K562 (cell line): ENCODE data around the gene CELA3A. TPM values are rescaled to one million over a fixed set of nuclear protein-coding genes. Genes with fewer than 3 reads are reported as not detected.

Source experiments
- CTBP1 ChIP-seq: fragments of 450-650 bp; IDR thresholded peaks from 2 replicates; pipeline ENCODE4 v1.6.1; 2016; ENCODE audit warnings: borderline replicate concordance
- ELF4 ChIP-seq: fragments of 450-650 bp; formaldehyde crosslinking; IDR thresholded peaks from 2 replicates; pipeline ENCODE4 v1.4.0; 2022; ENCODE audit warnings: missing genetic modification characterization
- HDAC3 ChIP-seq: fragments of 450-650 bp; IDR thresholded peaks from 2 replicates; pipeline ENCODE4 v1.6.1; 2018; ENCODE audit warnings: borderline replicate concordance, mild to moderate bottlenecking, moderate library complexity; ENCODE audit not compliant: partially characterized antibody
- IRF9 ChIP-seq: fragments of 450-650 bp; IDR thresholded peaks from 2 replicates; pipeline ENCODE4 v1.6.1; 2016; ENCODE audit warnings: missing biosample characterization, missing genetic modification characterization
- KDM4B ChIP-seq, 2 experiments: fragments of 450-650 bp in 1 of 2; sonication (generic) in 1 of 2; IDR thresholded peaks; 2 replicates each; pipeline ENCODE4 v1.6.1; 2016 to 2017; ENCODE audit warnings: borderline replicate concordance in 2 of 2, antibody characterized with exemption in 1 of 2, low read depth in 1 of 2, mild to moderate bottlenecking in 1 of 2
- NFIC ChIP-seq: fragments of 450-650 bp; IDR thresholded peaks from 2 replicates; pipeline ENCODE4 v1.6.1; 2017; ENCODE audit warnings: mild to moderate bottlenecking, inconsistent platforms
- NR2C2 ChIP-seq, 2 experiments: fragments of 200-800 bp in 1 of 2; sonication (Bioruptor generic) in 1 of 2; sonication (generic) in 1 of 2; formaldehyde crosslinking in 1 of 2; IDR thresholded peaks; 2 replicates each; pipeline versions ENCODE4 v1.6.1 to v1.8.0; 2016 to 2022; ENCODE audit warnings: mild to moderate bottlenecking in 1 of 2, missing compliant biosample characterization in 1 of 2, missing genetic modification characterization in 1 of 2, missing genetic modification reagents in 1 of 2
- RBM25 ChIP-seq: fragments of 200-400 bp; formaldehyde crosslinking; IDR thresholded peaks from 2 replicates; pipeline ENCODE4 v1.6.1; 2018; ENCODE audit warnings: low read length, low read depth, moderate library complexity; ENCODE audit not compliant: severe bottlenecking
- REST ChIP-seq, 2 experiments: fragments of 450-650 bp; formaldehyde crosslinking in 1 of 2; IDR thresholded peaks; 2 replicates each; pipeline versions ENCODE4 v1.4.0 to v1.6.1; 2014 to 2020; ENCODE audit warnings: mild to moderate bottlenecking in 2 of 2, borderline replicate concordance in 1 of 2, low read depth in 1 of 2
- SREBF1 ChIP-seq: fragments of 150-350 bp; IDR thresholded peaks from 2 replicates; pipeline ENCODE4 v1.6.1; 2014; ENCODE audit warnings: antibody characterized with exemption, low read depth, low read length, borderline replicate concordance
- STAT5B ChIP-seq: fragments of 250-450 bp; sonication (Bioruptor Pico); IDR thresholded peaks from 2 replicates; pipeline ENCODE4 v1.8.0; 2021; ENCODE audit warnings: mild to moderate bottlenecking, inconsistent platforms
- TCF3 ChIP-seq: sonication (generic); formaldehyde crosslinking; IDR thresholded peaks from 2 replicates; pipeline ENCODE4 v1.4.0; 2020; ENCODE audit warnings: mild to moderate bottlenecking, missing genetic modification reagents
- USF2 ChIP-seq: sonication (generic); formaldehyde crosslinking; IDR thresholded peaks from 2 replicates; pipeline ENCODE4 v1.5.0; 2020; ENCODE audit warnings: missing genetic modification reagents
- ZNF561 ChIP-seq: fragments of 450-650 bp; formaldehyde crosslinking; conservative IDR thresholded peaks from 2 replicates; pipeline ENCODE4 v1.4.0; 2020; ENCODE audit warnings: mild to moderate bottlenecking, moderate library complexity
- ZNF586 ChIP-seq: fragments of 450-650 bp; formaldehyde crosslinking; conservative IDR thresholded peaks from 2 replicates; pipeline ENCODE4 v1.4.0; 2020; ENCODE audit warnings: mild to moderate bottlenecking, moderate library complexity
- ZNF589 ChIP-seq: fragments of 200-800 bp; sonication (Bioruptor generic); IDR thresholded peaks from 2 replicates; pipeline ENCODE4 v1.6.1; 2016; ENCODE audit warnings: low read depth, missing genetic modification characterization, missing compliant biosample characterization
- polyA plus RNA-seq, 8 experiments: library from polyadenylated mRNA; depleted of rRNA in 4 of 8; stranded (reverse) in 5 of 8; unstranded in 3 of 8; fragments of >200 nt; fragmentation: Nextera tagmentation in 2 of 8; fragmentation: Illumina TruSeq in 1 of 8; extraction: Ambion mirVana in 2 of 8; extraction: Trizol in 1 of 8; gene quantifications; 2 replicates each; pipeline versions ENCODE4 v1.2.1 to v1.2.3, GENCODE V29; 2011 to 2014; ENCODE audit warnings: inconsistent platforms in 1 of 8, missing spikeins in 1 of 8
- total RNA-seq, 7 experiments: library from RNA; depleted of rRNA in 6 of 7; stranded (reverse); fragments of >200 nt in 6 of 7; fragmentation: Illumina TruSeq in 2 of 7; extraction: Trizol in 2 of 7; gene quantifications; 2 replicates each; pipeline versions ENCODE4 v1.2.1 to v1.2.3, GENCODE V29; 2011 to 2021; ENCODE audit warnings: low replicate concordance in 1 of 7

CELA3A gene
- total and polyA plus RNA-seq, 9 of the 15 experiments (the other 6 are each of a cell fraction or from before 2014, with no cell fraction given) = 5.4 TPM; not detected in 8

GRCh38 chr1:22048351-22049192, 47.1 kb downstream of the CELA3A start (continued):
- TF ChIP-seq REST (IDR thresholded peaks at IDR 0.05; ENCODE audit: borderline replicate concordance) (peak; percentile 91), REST (CRISPR knock-in tag; IDR thresholded peaks at IDR 0.05; ENCODE audit: low read depth) (no peak), IRF9 (peak; percentile 65; the same call in 1 of the 2 replicates), ZNF561 (CRISPR knock-in tag) (no peak), RBM25 (peak; percentile 77), ZNF586 (CRISPR knock-in tag) (no peak), ELF4 (CRISPR knock-in tag) (0 out of 2 replicates have a peak, but pooled peaks have one; percentile 67), ZNF589 (CRISPR knock-in tag) (peak; percentile 92; the same call in 1 of the 2 replicates), TCF3 (CRISPR knock-in tag) (peak; percentile 11; the same call in 1 of the 2 replicates), STAT5B (CRISPR knock-in tag) (no peak), USF2 (CRISPR knock-in tag) (peak; percentile 99), KDM4B (IDR thresholded peaks at IDR 0.05; ENCODE audit: borderline replicate concordance in 2 of 2, low read depth in 1 of 2) (no peak), HDAC3 (peak; percentile 36), SREBF1 (peak; percentile 42; the same call in 1 of the 2 replicates), CTBP1 (peak; percentile 33; the same call in 1 of the 2 replicates), NFIC (no peak), NR2C2 (CRISPR knock-in tag; IDR thresholded peaks at IDR 0.05) (no peak), NR2C2 (tag; IDR thresholded peaks at IDR 0.05) (peak; percentile 36; the same call in 1 of the 2 replicates)
